ENCODE results near the gene RHO.

Gene RHO

GRCh38 chr3:129548104-129548965, 19.9 kb downstream of the RHO start:
- no peak for DNase-seq

GRCh38 chr3:129549006-129549800, 20.8 kb downstream of the RHO start:
- no peak for DNase-seq

GRCh38 chr3:129549805-129550204, 21.4 kb downstream of the RHO start:
- DNase-seq, result no peak

GRCh38 chr3:129552287-129553050, 24.0 kb downstream of the RHO start:
- no peak for DNase-seq

- peak in 1 of 2 experiments; percentile 49 for DNase-seq
Measured at GRCh38 chr3:129553171-129553570, 24.7 kb downstream of the RHO start.

- peak in 1 of 2 experiments; percentile 42 for DNase-seq
Measured at GRCh38 chr3:129553719-129554118, 25.3 kb downstream of the RHO start.

GRCh38 chr3:129554356-129555152, 26.1 kb downstream of the RHO start:
- DNase-seq, result no peak

GRCh38 chr3:129555153-129555550, 26.7 kb downstream of the RHO start:
- no peak for DNase-seq

- DNase-seq, result no peak
Measured at GRCh38 chr3:129555616-129556357, 27.3 kb downstream of the RHO start.

- no peak for DNase-seq
Measured at GRCh38 chr3:129556358-129556695, 27.9 kb downstream of the RHO start.

GRCh38 chr3:129556890-129557547, 28.6 kb downstream of the RHO start:
- DNase-seq, result no peak

- DNase-seq, result no peak
Measured at GRCh38 chr3:129557548-129557894, 29.1 kb downstream of the RHO start.

GRCh38 chr3:129558081-129558771, 29.8 kb downstream of the RHO start:
- DNase-seq, result no peak

GRCh38 chr3:129558772-129559564, 30.5 kb downstream of the RHO start:
- no peak for DNase-seq

GRCh38 chr3:129559565-129560079, 31.2 kb downstream of the RHO start:
- DNase-seq, result no peak

GRCh38 chr3:129560269-129560787, 31.9 kb downstream of the RHO start:
- peak in 1 of 2 experiments; percentile 15 for DNase-seq

- DNase-seq, result peak; percentile 33 to 69
Measured at GRCh38 chr3:129560911-129561594, 32.6 kb downstream of the RHO start.

- DNase-seq, result no peak
Measured at GRCh38 chr3:129561619-129562248, 33.3 kb downstream of the RHO start.

All from NCI-H524 (cell line).